Measurements from ENCODE around the gene UBE2G2. TPM values are rescaled to one million over a fixed set of nuclear protein-coding genes. Genes with fewer than 3 reads are reported as not detected.

Gene UBE2G2
- total and polyA plus RNA-seq, 3 donors from 2014 or later: 38.9 to 82.8 (median 73.6) TPM

DNA sequence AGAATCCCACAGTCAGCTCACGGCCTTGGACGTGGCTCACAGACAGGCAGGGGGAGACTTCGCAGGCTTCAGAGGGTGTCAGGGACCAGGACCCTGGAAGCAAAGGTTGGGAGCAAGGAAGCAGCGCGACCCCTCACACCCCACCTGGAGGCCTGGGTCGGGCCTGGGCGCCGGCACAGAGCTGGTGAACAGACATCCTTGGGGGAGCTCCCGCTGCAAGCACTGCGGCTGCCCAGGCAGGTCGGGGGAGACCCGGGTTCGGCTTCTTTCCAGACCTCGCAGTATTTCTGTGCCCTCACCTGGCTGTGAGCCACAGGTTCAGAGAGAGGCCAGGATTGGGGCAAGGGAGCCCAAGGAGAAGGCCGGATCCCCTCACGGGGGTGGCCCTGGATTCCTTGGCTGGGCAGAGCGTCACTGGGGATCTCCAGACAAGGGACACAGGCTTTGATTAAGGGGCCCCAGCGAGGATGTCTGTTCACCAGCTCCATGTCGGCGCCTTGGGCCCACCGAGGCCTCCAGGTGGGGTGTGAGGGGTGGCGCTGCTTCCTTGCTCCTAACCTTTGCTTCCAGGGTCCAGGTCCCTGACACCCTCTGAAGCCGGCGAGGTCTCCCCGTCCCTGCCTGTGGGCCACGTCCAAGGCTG is 52.4 kb downstream of the UBE2G2 start:
- Histone ChIP-seq H3K36me3 (ENCODE audit: low read depth, missing control alignments) (no peaks in the 10 kb centered on the region), H3K9me3 (no peaks in the 10 kb centered on the region), H3K4me1 (no peaks in the 10 kb centered on the region), H3K27ac (no peak overlapping the region), H3K27me3 (no peaks in the 10 kb centered on the region), H3K4me3 (no peak overlapping the region)
- DNase-seq: no peak
- TF ChIP-seq, protein P1, sequence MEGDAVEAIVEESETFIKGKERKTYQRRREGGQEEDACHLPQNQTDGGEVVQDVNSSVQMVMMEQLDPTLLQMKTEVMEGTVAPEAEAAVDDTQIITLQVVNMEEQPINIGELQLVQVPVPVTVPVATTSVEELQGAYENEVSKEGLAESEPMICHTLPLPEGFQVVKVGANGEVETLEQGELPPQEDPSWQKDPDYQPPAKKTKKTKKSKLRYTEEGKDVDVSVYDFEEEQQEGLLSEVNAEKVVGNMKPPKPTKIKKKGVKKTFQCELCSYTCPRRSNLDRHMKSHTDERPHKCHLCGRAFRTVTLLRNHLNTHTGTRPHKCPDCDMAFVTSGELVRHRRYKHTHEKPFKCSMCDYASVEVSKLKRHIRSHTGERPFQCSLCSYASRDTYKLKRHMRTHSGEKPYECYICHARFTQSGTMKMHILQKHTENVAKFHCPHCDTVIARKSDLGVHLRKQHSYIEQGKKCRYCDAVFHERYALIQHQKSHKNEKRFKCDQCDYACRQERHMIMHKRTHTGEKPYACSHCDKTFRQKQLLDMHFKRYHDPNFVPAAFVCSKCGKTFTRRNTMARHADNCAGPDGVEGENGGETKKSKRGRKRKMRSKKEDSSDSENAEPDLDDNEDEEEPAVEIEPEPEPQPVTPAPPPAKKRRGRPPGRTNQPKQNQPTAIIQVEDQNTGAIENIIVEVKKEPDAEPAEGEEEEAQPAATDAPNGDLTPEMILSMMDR (IDR thresholded peaks at IDR 0.05): no peak
- TF ChIP-seq POLR2A (IDR thresholded peaks at IDR 0.05): no peak
- intact Hi-C loops (cut with DNase I; ENCODE audit: low total_unique reads): no loop called here
- whole genome bisulfite sequencing, 2 donors: 41 to 55% methylated on average over 14 to 21 of the region's 26 CpGs

DNA sequence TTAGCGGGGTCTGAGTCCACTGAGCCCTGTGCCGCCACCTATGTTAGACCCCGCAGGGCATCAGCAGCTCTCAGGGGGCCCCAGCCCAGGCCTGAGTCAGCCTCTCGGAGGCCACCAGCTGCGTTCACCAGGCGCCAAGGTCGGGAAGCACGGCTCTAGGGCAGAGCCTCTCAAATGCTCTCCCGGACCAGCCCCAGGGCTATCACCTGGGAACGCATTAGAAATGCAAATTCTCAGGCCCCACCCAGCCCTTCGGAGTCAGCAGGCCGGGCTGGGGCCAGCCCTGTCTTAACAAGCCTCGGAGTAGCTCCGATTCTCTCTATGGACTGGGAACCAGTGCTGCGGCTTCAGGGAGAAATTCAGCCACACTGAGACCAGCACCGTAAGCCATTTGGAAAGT is 53.0 kb downstream of the UBE2G2 start:
- no peaks in the 10 kb centered on the region for H3K9me3 ChIP-seq
- 59 to 80% methylated on average over 1 to 16 of the region's 16 CpGs for WGBS, 2 donors
- no peaks in the 10 kb centered on the region for H3K36me3 ChIP-seq (ENCODE audit: low read depth, missing control alignments)
- H3K27ac ChIP-seq: no peak overlapping the region
- TF ChIP-seq, protein P1 (IDR thresholded peaks at IDR 0.05): no peak
- TF ChIP-seq POLR2A (IDR thresholded peaks at IDR 0.05): no peak
- no peak overlapping the region for H3K4me3 ChIP-seq
- no peaks in the 10 kb centered on the region for H3K27me3 ChIP-seq
- DNase-seq: no peak
- intact Hi-C loops (cut with DNase I; ENCODE audit: low total_unique reads): no loop called here
- no peaks in the 10 kb centered on the region for H3K4me1 ChIP-seq

DNA sequence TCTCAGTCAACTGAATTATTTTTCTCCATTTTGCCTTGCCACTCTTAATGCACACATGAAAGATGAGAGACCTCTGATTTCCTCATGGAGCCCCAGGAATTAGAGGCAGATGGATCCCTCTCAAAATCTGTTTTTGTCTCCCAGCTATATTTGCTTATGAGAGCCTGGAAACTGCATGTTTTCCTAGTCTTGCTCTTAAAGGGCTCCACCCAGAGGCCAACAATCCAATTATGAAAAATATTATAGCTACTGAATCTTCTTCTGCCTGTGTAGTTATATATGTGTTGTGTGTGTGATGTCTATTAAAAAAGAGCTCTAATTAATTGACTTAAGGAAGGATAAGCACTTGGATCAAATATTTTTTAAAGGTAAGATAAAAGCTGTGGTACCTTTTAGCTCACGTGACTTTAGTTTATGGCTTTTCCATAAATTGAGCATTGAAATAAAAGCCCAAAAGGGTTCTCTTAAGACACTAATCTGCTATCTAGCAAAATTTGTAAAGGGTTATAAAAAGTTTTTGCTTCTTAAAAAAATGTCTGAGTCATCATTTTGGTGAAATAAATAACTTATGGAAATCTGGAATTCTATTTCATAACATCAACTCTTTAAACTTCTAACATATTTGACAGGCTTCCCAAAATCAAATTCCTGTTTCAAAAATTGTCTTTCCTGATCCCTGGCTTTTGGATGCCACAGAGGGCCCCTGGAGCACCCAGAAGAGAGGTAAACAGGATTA is 59.0 kb downstream of the UBE2G2 start:
- no peaks in the 10 kb centered on the region for H3K27me3 ChIP-seq
- no peak overlapping the region for H3K4me3 ChIP-seq
- intact Hi-C loops (cut with DNase I; ENCODE audit: low total_unique reads): no loop called here
- H3K9me3 ChIP-seq: peaks cover 4% of the 10 kb centered on the region
- no peaks in the 10 kb centered on the region for H3K4me1 ChIP-seq
- no peaks in the 10 kb centered on the region for H3K36me3 ChIP-seq (ENCODE audit: low read depth, missing control alignments)
- TF ChIP-seq, protein P1 (IDR thresholded peaks at IDR 0.05): no peak
- no peak for TF ChIP-seq POLR2A (IDR thresholded peaks at IDR 0.05)
- no peak for DNase-seq
- H3K27ac ChIP-seq: no peak overlapping the region
- WGBS, 2 donors: 94% methylated on average over 1 of the region's 1 CpG

DNA sequence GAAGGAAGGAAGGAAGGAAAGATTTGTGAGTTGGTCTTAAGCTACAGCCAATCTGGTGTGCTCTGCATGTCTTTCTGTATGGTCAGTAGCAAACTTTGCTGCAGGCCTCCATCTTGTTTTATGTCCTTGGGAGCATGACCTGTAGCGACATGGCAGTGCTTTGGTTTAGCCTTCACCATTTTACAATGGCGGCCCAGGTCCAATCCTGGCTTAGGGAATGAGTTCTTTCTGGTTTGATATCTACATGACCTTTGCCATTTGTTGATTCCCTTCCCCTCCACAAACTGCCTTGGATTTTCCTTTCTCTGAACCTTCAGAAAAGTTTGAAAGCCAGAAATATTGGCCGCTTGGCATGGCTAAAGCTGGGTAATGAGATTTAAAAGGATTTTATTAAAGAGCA is 59.7 kb downstream of the UBE2G2 start:
- no peaks in the 10 kb centered on the region for H3K4me1 ChIP-seq
- no peaks in the 10 kb centered on the region for H3K27me3 ChIP-seq
- H3K9me3 ChIP-seq: peaks cover 4% of the 10 kb centered on the region
- H3K4me3 ChIP-seq: no peak overlapping the region
- H3K36me3 ChIP-seq (ENCODE audit: low read depth, missing control alignments): no peaks in the 10 kb centered on the region
- TF ChIP-seq, protein P1 (IDR thresholded peaks at IDR 0.05): no peak
- TF ChIP-seq POLR2A (IDR thresholded peaks at IDR 0.05): no peak
- intact Hi-C loops (cut with DNase I; ENCODE audit: low total_unique reads): no loop called here
- no peak for DNase-seq
- H3K27ac ChIP-seq: no peak overlapping the region
- 83 to 89% methylated on average over 3 of the region's 3 CpGs for WGBS, 2 donors
